HPDE6-E6E7 (cell line): ENCODE measurements around the gene CPEB1.
"Not testable (repeated sequence)": the region's sequence is repeated elsewhere in the genome, so short reads cannot be mapped to it uniquely, and the experiment has no call there.

Experiments used
- DNase-seq: peaks from one replicate; pipeline ENCODE4 v3.0.0; 2011; ENCODE audit warnings: missing footprints; ENCODE audit errors: extremely low spot score

Gene CPEB1

DNA sequence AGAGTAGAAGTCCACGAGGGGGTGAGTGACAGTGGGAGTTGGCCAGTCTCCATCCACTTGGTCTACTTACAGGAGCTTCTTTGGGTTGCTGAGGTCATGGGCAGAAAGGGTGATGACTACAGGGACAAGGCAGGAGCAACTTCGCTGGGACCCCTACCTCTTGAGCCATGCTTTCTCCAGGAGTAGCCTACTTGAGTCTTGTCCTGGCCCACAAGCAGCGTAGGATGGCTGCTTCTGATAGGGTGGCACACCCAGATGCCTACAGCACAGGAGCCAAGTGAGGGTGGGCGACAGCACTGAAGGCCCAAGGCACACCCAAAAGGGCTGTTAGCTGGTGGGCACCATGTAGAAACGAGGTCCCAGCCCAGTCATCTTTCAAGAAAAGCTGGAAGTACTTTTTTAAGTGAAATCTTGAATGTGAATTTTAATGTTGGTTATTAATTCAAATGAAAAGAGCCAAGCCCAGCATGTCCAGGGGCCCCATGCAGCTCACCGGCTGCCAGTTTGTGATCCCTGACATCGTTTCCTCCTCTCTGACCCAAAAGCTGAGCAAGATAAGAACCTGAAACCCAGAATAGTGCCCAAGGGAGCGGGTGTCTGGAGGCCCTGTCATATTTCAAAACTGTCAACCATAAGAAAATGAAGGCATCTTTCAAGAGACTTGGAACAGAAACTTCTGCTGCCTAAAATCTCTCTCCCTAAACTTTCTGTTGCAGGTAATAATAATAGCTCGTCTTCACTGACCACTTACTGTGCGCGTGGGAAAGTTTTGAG, 2.2 kb upstream of the CPEB1 start:
- DNase-seq, result no peak

DNA sequence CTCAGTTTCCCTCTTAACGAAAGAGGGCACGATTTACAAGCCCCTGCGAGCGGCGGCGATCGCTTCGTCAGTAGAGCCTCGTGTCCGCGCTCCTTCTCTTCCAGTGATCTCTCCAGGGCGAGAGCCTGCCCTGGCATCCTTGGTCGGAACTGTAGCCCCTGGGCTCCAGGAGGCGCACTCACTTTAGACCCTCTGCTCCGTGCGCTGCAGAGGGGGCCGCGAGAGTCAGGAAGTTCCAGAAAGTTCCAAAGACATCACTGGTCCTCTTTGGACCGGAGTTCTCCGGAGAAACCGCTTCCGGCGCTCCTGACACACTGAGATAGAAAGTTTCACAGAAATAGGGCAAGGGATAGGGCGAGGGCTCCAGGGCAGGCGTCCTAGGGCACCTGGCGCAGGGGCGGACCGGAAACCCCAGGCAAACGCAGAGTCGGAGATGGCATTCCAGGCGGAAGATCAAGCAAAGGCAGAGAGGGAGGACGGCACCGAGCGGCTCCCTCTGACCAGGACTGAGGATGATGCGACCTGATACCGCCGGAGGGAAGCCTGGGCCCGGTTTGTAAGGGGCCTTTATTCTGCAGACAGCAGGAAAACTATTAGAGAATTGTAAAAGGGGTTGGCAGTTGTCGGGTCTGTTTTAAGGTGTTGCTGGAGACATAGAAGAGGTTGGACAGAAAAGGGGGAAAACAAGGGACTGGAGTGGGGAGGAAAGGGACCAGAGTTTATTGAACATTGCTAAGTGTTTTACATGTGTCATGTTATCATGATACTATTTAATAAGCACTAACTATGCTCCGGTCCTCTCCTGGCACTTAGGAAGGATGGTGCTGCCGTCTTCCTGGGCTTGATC, 1.3 kb upstream of the CPEB1 start:
- DNase-seq, result no peak

DNA sequence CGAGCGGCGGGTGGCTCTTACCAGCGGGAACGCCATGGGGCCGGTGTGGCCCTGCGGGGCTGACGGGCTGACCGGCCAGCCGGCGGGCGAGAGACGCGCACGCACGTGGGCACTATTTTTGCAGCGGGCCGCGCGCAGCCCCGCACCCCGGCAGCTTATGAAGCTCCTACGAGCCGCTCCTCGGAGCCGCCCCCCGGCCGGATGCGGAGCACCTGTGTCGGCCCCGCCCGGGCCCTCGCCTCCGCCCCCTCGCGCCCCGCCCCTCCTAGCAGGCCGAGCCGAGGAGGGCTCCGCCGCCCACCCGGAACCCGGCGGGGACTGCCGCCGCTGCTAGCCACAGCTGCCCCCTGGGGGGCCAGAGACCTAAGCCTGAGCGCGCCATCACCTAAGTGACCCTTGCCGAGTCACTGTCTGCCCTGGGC, 683 bp upstream of the CPEB1 start:
- no peak for DNase-seq

DNA sequence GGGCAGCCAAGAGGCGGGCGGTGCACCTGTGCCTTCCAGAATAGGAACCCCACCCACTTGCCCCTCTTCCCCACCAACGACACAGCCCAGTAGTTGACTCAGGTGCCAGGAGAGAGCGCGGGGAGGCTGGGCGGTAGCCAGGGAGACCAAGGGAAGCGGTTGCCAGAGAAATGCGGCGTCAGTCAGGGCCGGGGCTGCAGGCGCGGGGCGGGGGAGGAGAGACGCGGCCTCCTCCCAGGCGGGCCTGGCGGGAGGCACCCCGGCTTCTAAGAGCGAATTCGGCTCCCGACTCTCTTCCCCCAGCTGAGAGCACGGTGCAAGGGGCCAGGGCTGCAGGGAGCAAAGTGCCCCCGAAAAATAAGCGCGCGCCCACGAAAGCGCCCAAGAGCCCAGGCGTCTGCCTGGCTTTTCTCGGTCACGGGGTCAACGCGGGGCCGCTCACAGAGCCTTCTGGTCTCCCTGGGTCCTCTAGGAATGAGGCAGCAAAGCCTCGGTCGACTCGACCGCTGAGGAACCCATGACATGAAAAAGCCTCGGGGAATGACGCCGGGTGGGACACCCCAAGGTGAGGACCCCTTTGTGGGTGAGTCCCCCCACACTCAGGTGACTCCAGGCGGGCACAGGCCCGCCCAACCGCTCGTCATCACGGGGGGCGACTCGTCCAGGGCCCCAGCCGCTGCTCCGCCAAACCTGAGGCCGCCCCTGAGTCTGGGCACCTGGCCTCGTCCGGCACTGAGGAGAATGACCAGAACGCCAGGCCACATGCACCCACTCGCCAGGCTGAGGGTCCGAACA, 716 bp downstream of the CPEB1 start:
- DNase-seq, result no peak

DNA sequence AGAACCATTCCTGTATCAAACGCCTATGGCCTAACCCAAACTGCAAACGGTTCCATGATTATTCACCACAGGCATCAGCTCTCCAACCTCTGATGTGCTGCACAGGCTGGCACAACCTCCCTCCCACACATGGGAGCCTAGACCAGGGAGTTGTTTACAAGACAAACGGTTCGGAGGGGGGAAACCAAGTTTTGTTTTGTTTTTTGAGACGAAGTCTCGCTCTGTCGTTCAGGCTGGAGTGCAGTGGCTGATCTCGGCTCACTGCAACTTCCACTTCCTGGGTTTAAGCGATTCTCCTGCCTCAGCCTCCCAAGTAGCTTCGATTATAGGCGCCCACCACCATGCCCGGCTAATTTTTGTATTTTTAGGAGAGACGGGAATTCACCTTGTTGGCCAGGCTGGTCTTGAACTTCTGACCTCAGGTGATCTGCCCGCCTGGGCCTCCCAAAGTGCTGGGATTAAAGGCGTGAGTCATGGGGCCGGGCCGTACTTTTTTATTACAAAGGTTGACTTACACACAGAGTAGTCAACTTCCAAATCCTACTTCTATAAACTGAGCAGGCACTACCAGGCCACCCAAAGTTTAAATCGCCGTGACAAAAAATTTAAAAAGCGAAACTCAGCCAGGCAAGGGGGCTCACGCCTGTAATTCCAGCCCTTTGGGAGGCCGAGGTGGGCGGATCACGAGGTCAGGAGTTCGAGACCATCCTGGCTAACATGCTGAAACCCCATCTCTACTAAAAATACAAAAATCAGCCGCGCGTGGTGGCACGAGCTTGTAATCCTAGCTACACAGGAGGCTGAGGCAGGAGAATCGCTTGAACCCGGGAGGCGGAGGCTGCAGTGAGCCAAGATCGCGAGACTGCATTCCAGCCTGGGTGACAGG, 2.0 kb downstream of the CPEB1 start:
- not testable (repeated sequence) for DNase-seq

DNA sequence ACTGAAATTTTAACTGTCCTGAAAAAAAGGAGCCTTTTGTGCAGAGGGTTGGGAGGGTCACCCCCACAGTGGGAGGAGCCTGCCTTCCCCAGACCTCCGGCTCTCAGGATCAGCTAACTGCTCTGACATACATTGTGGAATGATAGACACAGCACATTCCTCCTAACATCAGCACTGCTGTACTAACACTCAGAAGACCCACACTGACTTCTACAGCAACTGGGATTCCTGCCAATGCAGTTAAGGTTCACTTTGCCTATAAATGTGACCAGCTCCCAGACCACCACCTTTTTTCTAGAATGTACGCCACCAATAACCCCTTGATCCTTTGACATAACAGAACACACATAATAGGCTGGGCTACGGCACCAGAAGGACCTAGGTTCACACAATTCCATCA, 3.2 kb downstream of the CPEB1 start:
- no peak for DNase-seq

DNA sequence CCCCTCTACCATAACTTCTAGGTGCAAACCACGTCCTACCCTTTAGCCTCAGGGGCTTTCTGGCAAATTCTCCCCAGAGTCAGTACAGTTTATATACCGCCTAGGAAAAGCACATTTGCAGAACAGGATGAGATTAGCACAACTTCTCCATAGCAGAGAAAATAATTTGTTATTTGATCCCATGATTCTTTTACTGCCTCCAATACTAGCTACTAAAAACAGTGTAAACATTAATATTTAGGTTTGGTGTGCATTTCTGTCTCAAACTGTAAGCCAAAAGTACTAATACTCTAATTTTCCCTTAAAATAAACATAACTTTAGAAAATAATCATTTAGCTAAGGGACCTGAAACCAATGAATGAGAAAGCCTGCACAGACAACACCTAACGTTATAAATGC, 4.5 kb downstream of the CPEB1 start:
- no peak for DNase-seq

DNA sequence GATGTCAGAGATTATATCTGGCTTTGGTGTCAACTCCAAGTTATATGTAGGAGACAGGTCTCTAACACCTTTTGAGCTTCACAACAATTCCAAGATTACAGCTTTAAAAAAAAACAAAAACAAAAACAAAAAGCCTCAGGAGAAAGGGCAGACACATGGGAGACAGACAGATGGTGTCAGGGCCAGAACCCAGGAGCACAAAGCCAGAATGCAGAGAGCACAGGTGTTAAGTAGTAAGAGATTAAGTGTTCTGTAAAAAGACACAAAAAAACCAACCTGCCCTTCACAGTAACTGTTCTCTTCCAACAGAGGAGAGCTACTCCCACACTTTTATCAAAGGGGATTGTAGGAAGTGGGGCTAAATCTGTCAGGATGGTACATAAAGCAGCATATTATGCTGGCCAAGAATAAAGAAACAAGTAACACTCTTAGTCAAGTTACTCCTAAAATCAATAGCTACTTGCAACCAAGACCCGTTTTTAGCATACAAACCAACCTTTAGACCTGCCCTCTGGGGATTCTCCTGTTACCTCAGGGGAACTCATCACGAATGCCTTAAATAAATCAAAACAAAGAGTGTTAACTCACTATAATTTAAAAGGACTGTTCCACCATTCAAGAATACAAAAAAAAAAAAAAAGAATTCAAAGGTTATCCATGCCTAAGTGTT, 5.9 kb downstream of the CPEB1 start:
- no peak for DNase-seq

DNA sequence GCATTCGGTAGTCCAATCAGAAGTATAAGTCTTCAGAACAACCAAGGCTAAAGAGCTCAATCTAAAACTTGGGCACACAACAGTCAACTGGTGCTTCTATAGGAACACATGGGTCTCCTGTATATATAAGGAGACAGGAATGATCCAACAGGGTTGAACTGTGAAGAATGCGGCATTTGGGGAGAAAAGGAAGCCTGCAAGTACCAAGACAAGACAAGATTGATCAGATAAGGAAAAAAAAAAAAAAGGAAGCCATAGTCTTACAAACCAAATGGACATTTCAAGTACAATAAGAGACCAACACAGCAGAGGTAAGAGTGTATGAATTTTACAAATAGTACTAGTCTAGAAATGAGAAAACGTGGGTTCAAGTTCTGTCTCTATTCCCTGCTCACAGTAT, 6.5 kb downstream of the CPEB1 start:
- no peak for DNase-seq

DNA sequence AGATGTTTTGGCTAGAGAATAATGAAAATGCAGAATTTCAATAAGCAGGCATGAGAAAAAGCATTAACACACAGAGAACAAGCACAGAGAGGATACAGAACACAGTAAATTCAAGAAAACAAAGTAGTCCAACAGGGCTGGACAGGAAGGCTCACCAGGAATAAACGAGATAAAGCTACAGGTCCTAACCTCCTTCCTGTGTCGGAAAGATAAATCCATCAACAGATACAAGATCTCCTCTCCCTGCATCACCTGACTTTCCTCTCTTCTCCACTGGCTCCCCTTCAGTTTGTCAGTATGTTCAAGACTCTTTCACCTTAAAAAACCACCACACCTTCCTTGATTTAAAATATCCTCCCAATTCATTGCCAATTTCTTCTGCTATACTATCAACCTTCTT, 11.4 kb downstream of the CPEB1 start:
- no peak for DNase-seq

DNA sequence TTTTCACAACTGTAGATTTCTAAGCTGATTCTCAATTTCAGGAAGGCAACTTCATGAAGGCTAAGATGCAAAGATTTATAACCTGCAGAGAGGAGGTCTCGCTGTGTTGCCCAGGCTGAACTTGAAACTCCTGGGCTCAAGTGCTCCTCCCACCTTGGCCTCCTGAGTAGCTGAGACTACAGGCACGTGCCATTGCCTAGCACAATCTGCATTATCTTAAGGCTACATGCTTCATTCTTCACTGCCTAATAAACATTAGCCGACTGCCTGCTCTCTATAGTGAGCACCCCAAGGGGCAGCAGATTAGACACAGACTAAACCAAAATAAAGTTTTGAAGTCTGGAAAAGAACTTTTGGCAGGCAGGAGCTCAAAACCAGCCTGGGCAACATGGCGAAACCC, 17.1 kb downstream of the CPEB1 start:
- DNase-seq, result no peak

DNA sequence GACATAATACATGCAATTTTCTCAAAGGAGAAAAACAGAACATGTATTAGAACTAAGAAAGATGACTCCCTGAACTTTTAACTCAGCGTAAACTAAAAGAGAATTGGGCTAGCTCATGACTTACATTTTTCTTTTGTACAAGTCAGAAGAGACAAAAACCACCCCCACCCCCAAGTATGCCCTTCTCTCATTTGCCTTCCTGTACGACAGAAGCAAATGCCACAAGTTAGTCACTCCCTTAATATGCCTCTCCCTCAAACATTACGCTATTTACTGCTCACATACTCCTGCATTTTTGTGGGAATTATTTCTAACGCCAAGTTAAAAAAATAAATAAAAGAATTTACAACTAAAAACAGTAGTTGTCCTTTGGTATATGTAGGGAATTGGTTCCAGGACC, 22.0 kb downstream of the CPEB1 start:
- DNase-seq, result no peak

DNA sequence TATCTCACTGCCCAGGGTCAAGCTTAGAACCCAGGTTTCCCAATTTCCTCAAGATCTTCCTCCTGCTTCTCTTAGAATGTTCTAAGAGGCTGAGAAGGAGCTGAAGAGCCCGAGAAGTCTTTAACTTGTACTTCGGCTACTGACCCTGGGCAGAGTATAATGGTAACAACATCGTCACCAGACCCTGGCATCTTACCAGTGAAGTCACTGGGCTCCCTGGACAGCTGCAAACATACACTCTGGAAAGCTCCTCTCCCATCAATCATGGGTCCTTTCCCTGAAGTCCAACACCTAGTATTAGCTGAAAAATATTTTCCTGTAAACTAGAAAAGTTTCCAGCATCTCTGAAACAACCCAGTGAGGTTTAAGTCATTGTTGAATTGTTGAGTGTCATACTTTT, 22.7 kb downstream of the CPEB1 start:
- DNase-seq, result no peak

DNA sequence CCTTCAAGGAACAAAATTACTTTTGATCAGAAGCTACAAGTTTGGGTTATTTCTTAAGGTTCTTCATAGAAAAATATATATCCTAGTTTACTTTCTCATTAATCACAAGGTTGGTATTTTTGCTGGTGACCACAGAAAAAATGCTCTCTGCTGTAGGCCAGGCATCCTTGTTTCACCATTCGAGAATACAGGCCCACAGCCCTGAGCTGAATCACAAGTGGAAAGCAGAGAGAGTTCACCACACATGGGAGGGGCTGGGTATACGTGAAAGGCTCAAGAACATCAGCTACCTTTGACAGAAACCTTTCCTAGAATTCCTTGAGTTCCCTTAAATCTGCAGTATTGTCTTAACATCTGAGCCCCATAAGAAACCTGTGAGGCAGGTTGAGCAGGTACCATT, 23.2 kb downstream of the CPEB1 start:
- DNase-seq, result no peak

DNA sequence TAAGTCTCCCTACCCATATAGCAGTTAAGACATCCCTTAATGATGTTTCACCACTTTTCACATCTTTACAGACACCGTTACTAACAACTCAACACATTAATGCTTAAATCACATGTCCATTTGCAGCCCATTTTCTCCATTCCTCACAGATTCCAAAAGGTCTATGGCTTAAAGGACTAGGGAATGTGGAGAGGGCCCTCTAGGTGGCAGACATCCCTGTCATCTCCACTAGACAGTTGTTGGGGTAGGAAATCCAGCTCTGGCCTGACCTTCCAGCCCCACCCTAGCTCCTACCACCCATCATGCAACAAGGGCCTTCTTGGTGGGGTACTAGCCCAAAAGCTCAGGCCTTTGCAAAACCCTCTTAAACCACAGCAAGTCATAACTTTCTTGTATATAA, 25.2 kb downstream of the CPEB1 start:
- no peak for DNase-seq

DNA sequence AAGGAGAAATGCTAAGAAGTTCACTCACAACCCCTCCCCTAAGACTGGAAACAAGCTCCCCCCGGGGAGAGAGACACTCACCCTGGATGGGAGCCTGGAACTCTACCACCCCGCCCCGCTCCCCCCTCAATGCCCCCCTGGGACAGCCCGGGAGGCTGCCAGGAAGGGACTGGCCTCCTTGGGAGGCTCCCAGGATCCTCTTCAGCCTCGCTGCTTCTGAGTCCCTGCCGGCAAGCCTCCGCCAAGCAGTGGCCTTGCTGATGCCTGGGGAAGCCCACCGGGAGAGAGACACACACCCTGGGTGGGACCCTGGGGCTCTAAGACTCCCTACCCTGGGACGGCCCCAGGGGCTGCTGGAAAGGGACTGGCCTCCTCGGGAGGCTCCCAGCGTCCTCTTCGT, 33.4 kb downstream of the CPEB1 start:
- no peak for DNase-seq

DNA sequence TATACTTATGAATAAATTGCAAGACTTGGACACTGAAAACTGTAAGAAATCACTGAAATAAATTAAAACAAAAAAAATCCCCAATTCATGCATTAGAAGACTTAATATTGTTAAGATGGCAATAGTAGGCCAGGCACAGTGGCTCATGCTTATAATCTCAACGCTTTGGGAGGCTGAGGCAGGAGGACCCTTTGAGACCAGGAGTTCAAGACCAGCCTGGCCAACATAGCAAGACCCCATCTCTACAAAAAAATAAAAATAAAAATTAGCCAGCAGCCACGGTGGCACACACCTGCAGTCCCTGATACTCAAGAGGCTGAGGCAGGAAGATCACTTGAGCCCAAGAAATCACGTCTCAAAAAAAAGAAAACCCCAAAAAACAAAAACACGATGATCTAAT, 35.8 kb downstream of the CPEB1 start:
- DNase-seq, result no peak

DNA sequence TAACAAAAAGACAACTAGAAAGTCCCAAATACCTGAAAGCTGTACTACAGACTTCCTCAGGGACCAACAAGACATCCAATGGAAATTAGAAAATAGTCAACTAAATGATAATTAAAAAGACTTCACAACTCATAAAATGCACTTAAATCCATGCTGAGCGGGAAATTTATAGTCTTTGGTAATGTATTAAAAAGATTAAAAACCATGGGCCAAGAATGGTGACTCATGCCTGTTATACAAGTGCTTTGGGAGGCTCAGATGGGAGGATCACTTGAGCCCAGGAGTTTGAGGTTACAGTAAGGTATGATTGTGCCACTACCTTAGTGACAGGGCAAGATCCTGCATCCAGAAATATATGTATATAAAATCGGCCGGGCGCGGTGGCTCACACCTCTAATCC, 45.0 kb downstream of the CPEB1 start:
- no peak for DNase-seq

DNA sequence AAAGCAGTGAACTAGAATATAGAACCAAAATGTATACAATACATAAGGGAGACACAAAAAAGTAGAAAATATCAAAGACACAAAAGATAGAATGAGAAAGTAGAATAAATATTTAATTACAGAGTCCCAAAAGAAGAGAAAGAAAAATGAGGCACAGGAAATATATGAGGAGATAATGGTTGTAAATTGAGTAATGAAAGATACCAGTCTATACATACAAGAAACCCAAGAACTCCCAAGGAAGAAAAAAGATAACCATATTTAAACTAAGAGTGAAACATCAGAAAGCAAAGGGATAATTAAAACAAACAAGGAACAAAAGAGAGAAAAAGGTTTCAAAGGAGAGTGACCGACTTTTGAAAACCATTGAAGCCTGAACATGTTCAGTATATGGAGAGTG, 47.3 kb downstream of the CPEB1 start:
- DNase-seq, result no peak

DNA sequence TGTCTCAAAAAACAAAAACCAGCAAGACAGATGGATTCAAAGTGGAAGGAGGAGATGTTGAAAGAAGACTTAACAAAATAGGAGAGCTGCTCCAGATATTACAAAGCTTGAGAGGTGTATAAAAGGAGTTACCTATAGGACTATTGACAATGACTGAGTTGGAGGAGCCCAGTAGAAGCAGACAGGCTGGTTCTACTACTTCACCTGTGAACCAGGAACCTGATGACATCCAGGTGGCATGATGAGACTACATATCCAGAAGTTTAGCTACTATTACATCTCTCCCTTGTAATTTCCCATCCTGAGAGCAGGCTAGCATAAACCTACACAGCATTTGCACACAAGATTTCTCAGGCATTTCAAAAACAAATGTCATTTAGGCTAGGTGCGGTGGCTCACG, 49.3 kb downstream of the CPEB1 start:
- DNase-seq, result no peak

DNA sequence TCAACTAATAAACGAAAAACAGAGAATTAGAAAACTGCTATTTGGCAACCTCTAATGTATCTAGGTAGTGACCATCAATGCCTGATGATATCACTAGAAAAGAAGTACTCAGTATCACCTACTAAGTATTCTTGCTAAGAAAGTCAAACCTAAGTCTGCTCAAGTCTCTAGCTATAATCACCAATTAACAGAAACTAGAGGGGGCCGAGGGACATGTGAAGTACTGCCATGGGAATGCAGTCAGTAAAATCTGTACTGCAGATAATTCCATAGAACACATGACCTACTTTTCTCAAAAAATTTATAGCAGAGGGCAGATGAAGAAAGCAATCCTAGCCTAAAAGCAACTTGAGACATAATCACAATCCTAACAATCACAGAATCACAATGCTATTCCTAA, 51.4 kb downstream of the CPEB1 start:
- no peak for DNase-seq
